Endothelial cell of umbilical vein (primary cell): Measurements from ENCODE around the gene HEATR1. TPM values are rescaled to one million over a fixed set of nuclear protein-coding genes. Genes with fewer than 3 reads are reported as not detected.

Experiments
- BruUV-seq: library from RNA; stranded (reverse); fragments of 400-500 nt; replicated peaks from 2 replicates; lab custom pipeline; 2021; lab: Mats Ljungman, UMichigan
- CTCF ChIA-PET: fragments of 300-600, 350-600 bp; sonication (Branson Sonifier 250); formaldehyde crosslinking; loops from one replicate; lab custom pipeline; 2021; ENCODE audit warnings: antibody characterized with exemption, inconsistent platforms; lab: Charles Lee
- POLR2A ChIA-PET: fragments of 300-600, 350-600 bp; sonication (Branson Sonifier 250); formaldehyde crosslinking; loops from one replicate; lab custom pipeline; 2021; ENCODE audit warnings: antibody characterized with exemption, inconsistent platforms; lab: Charles Lee
- DNase-seq: peaks from one replicate; pipeline ENCODE4 v3.0.0-alpha.2; 2011; ENCODE audit warnings: low read depth, low spot score
- FAIRE-seq: peaks from 2 replicates; lab custom pipeline; 2011; peaks lifted over from hg19 to GRCh38; lab: Jason Lieb, UNC
- H2AFZ ChIP-seq: 2 replicates; pipeline ENCODE4 v1.6.0; 2012; ENCODE audit warnings: low read depth, low read length, control low read depth, inconsistent platforms
- H3K27ac ChIP-seq: 2 replicates; pipeline ENCODE4 v1.5.1; 2011; ENCODE audit warnings: low read depth, mild to moderate bottlenecking, control low read depth, low read length, moderate library complexity; ENCODE audit not compliant: insufficient read depth
- H3K27me3 ChIP-seq, 2 experiments: 2 replicates each; pipeline versions ENCODE4 v1.6.0 to v1.6.1; 2011; ENCODE audit warnings: low read length in 2 of 2, mixed read lengths in 1 of 2; ENCODE audit not compliant: control insufficient read depth in 2 of 2, insufficient read depth in 2 of 2
- H3K36me3 ChIP-seq, 2 experiments: 2 replicates in 1 of 2; 3 replicates in 1 of 2; pipeline ENCODE4 v1.5.1; 2011; ENCODE audit warnings: low read length in 2 of 2, mild to moderate bottlenecking in 1 of 2, moderate library complexity in 1 of 2; ENCODE audit not compliant: control insufficient read depth in 2 of 2, insufficient read depth in 2 of 2; ENCODE audit errors: extremely low read depth in 1 of 2
- H3K4me1 ChIP-seq: 3 replicates; pipeline ENCODE4 v1.5.1; 2011; ENCODE audit warnings: mild to moderate bottlenecking, low read length; ENCODE audit not compliant: control insufficient read depth, insufficient read depth; ENCODE audit errors: extremely low read depth
- H3K4me2 ChIP-seq: 2 replicates; pipeline ENCODE4 v1.6.1; 2011; ENCODE audit warnings: low read length, control low read depth, mixed read lengths; ENCODE audit not compliant: insufficient read depth
- H3K4me3 ChIP-seq, 3 experiments: fragments of 200-600 bp in 1 of 3; sonication (generic), shearing (Covaris generic) in 1 of 3; replicated peaks in 1 of 3; 2 replicates each; pipeline ENCODE4 v1.5.1; 2011 to 2016; ENCODE audit warnings: control low read depth in 3 of 3, low read length in 3 of 3, mild to moderate bottlenecking in 2 of 3, inconsistent platforms in 1 of 3, low read depth in 1 of 3, moderate library complexity in 1 of 3; ENCODE audit not compliant: insufficient read depth in 1 of 3
- H3K79me2 ChIP-seq: 2 replicates; pipeline ENCODE4 v1.6.0; 2012; ENCODE audit warnings: low read length, inconsistent platforms; ENCODE audit not compliant: control insufficient read depth, insufficient read depth
- H3K9ac ChIP-seq: replicated peaks from 2 replicates; pipeline ENCODE3; 2011; ENCODE audit warnings: low read length, control low read depth; ENCODE audit not compliant: insufficient read depth; ENCODE audit errors: extremely low read depth
- H3K9me1 ChIP-seq: replicated peaks from 3 replicates; pipeline ENCODE4 v1.6.0; 2011; ENCODE audit warnings: mild to moderate bottlenecking, low read length; ENCODE audit not compliant: control insufficient read depth, insufficient read depth; ENCODE audit errors: extremely low read depth
- H3K9me3 ChIP-seq: replicated peaks from 2 replicates; pipeline ENCODE4 v1.5.1; 2012; ENCODE audit warnings: low read length, inconsistent platforms; ENCODE audit not compliant: control insufficient read depth, insufficient read depth
- H4K20me1 ChIP-seq: replicated peaks from 2 replicates; pipeline ENCODE3; 2011; ENCODE audit warnings: mild to moderate bottlenecking, low read length; ENCODE audit not compliant: control insufficient read depth, insufficient read depth; ENCODE audit errors: extremely low read depth
- CTCF ChIP-seq, 2 donors: IDR thresholded peaks; 1 replicate in 1 of 2; 2 replicates in 1 of 2; pipeline ENCODE4 v1.5.1; 2011; ENCODE audit warnings: low read length in 2 of 2, mild to moderate bottlenecking in 2 of 2, moderate library complexity in 2 of 2, control low read depth in 1 of 2, inconsistent platforms in 1 of 2, low read depth in 1 of 2; ENCODE audit not compliant: insufficient read depth in 1 of 2; ENCODE audit errors: extremely low read depth in 1 of 2
- EZH2 ChIP-seq: IDR thresholded peaks from 2 replicates; pipeline ENCODE4 v1.6.1; 2012; ENCODE audit warnings: borderline replicate concordance, low read depth, mild to moderate bottlenecking, moderate library complexity, low read length, inconsistent platforms; ENCODE audit not compliant: severe bottlenecking
- FOS ChIP-seq: IDR thresholded peaks from 2 replicates; pipeline ENCODE4 v1.6.1; 2011; ENCODE audit warnings: mild to moderate bottlenecking, low read length, moderate library complexity, borderline replicate concordance; ENCODE audit not compliant: insufficient read depth
- GATA2 ChIP-seq: IDR thresholded peaks from 2 replicates; pipeline ENCODE4 v1.7.0; 2011; ENCODE audit warnings: low read depth, mild to moderate bottlenecking, moderate library complexity, mixed read lengths, low read length; ENCODE audit not compliant: insufficient read length, insufficient read depth
- JUN ChIP-seq: IDR thresholded peaks from 2 replicates; pipeline ENCODE4 v1.6.1; 2011; ENCODE audit warnings: borderline replicate concordance, low read depth; ENCODE audit not compliant: insufficient read length, insufficient read depth
- MAX ChIP-seq: IDR thresholded peaks from 2 replicates; pipeline ENCODE4 v1.6.1; 2011; ENCODE audit not compliant: insufficient read depth, insufficient read length
- MYC ChIP-seq: IDR thresholded peaks from one replicate; pipeline ENCODE4 v1.6.1; 2011; ENCODE audit warnings: mild to moderate bottlenecking, low read depth, low read length
- POLR2A ChIP-seq: IDR thresholded peaks from 2 replicates; pipeline ENCODE4 v1.6.1; 2012; ENCODE audit warnings: low read depth, mild to moderate bottlenecking, control low read depth, low read length
- POLR2AphosphoS5 ChIP-seq: IDR thresholded peaks from 2 replicates; pipeline ENCODE4 v1.6.1; 2012; ENCODE audit warnings: low read depth, mild to moderate bottlenecking, control low read depth, low read length, moderate library complexity; ENCODE audit not compliant: insufficient read depth
- dilution Hi-C: fragments of 300-500 bp; cut with MboI; formaldehyde crosslinking; loops from one replicate; pipeline ENCODE4 v1.15.0; 2019; ENCODE audit warnings: low sequenced_read_pairs; ENCODE audit not compliant: extremely low pct_ligation_motif_present
- intact Hi-C: fragments of 100-400 bp; cut with micrococcal nuclease; formaldehyde crosslinking; loops from one replicate; pipeline ENCODE4 v1.10.0; 2022
- polyA plus RNA-seq, 4 experiments: library from polyadenylated mRNA; depleted of rRNA in 3 of 4; stranded (reverse) in 3 of 4; unstranded in 1 of 4; fragments of >200 nt; gene quantifications; 2 replicates each; pipeline versions ENCODE4 v1.2.1 to v1.2.3, GENCODE V29; 2011 to 2012; ENCODE audit warnings: missing spikeins in 1 of 4
- total RNA-seq: library from RNA; stranded (reverse); gene quantifications from 2 replicates; pipeline ENCODE4 v1.2.3, GENCODE V29; 2021

HEATR1 gene
- total and polyA plus RNA-seq, 2 donors (not counting 3 experiments of a cell fraction or from before 2014, with no cell fraction given), result 8.4 to 62.0 TPM

DNA sequence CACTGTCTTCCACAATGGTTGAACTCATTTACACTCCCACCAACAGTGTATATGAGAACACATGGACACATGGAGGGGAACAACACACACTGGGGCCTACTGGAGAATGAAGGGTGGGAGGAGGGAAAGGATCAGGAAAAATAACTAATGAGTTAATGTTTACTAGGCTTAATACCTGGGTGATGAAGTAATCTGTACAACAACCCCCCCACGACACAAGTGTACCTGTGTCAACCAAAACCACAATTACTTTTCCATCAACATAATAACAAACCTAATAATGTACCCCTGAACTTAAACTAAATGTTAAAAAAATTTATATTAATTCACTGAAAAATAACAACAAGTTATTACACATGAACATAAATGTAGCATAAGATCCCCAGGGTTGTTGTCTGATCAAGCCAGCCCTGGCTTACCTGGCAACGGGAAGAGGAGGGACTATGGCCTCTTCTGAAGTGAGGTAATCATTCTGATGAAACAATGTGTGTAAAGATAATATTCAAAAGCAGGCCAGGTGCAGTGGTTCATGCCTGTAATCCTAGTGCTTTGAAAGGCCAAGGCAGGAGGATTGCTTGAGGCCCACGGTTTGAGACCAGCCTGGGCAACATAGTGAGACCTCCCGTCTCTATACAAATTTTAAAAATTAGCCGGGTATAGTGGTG, 40.8 kb upstream of the HEATR1 start:
- Histone ChIP-seq H2AFZ (no peak overlapping the region), H4K20me1 (no peaks in the 10 kb centered on the region), H3K4me3 (no peak overlapping the region), H3K4me1 (no peaks in the 10 kb centered on the region), H3K4me2 (no peak overlapping the region), H3K9me3 (no peaks in the 10 kb centered on the region), H3K9ac (no peak overlapping the region), H3K27ac (no peak overlapping the region), H3K79me2 (no peaks in the 10 kb centered on the region), H3K27me3 (no peaks in the 10 kb centered on the region), H3K36me3 (no peaks in the 10 kb centered on the region), H3K9me1 (no peaks in the 10 kb centered on the region)
- POLR2A ChIA-PET, result no interaction called here
- DNase-seq (no peak), FAIRE-seq (no peak)
- no TSS peak for BruUV-seq
- TF ChIP-seq GATA2, result no peak
- no peak for TF ChIP-seq POLR2AphosphoS5
- TF ChIP-seq POLR2A, result no peak
- TF ChIP-seq EZH2, result no peak
- TF ChIP-seq MAX, result no peak
- no peak for TF ChIP-seq CTCF (IDR thresholded peaks at IDR 0.05; ENCODE audit: extremely low read depth in 1 of 2, insufficient read depth in 1 of 2, low read depth in 1 of 2, low read length in 2 of 2)
- no peak for TF ChIP-seq MYC
- no peak for TF ChIP-seq JUN
- no peak for TF ChIP-seq FOS
- dilution Hi-C loops (no loop called here), intact Hi-C loops (no loop called here)
- CTCF ChIA-PET, result no interaction called here
